Measurements from ENCODE around the gene LRRC2. TPM values are rescaled to one million over a fixed set of nuclear protein-coding genes. Genes with fewer than 3 reads are reported as not detected.
"Not testable (repeated sequence)": the region's sequence is repeated elsewhere in the genome, so short reads cannot be mapped to it uniquely, and the experiment has no call there.

The LRRC2 gene
- total RNA-seq, 6 experiments from 2014 or later: 0.19 to 0.56 (median 0.37) TPM

- no peak for DNase-seq
- Mint-ChIP-seq H3K27me3 (ENCODE audit: insufficient read depth) (peaks cover 3% of the 10 kb centered on the region; the same call in 1 of the 2 replicates), H3K4me3 (no peak overlapping the region), H3K27ac (no peak overlapping the region), H3K4me1 (ENCODE audit: low read depth) (peaks cover 48% of the 10 kb centered on the region), H3K36me3 (ENCODE audit: low read depth) (peaks cover 5% of the 10 kb centered on the region), H3K9me3 (peaks cover 6% of the 10 kb centered on the region)
- TF ChIP-seq CTCF (IDR thresholded peaks at IDR 0.05): no peak
These were observed 16.1 kb downstream of the LRRC2 start for GRCh38 chr3:46549989-46550388.

- no peak for TF ChIP-seq CTCF (IDR thresholded peaks at IDR 0.05)
- Mint-ChIP-seq H3K36me3 (ENCODE audit: low read depth) (peaks cover under 1% of the 10 kb centered on the region; the same call in 1 of the 2 replicates), H3K4me3 (no peak overlapping the region), H3K27me3 (ENCODE audit: insufficient read depth) (peaks cover 3% of the 10 kb centered on the region; the same call in 1 of the 2 replicates), H3K9me3 (peaks cover under 1% of the 10 kb centered on the region; the same call in 1 of the 2 replicates), H3K4me1 (ENCODE audit: low read depth) (peaks cover 51% of the 10 kb centered on the region), H3K27ac (no peak overlapping the region)
- no peak for DNase-seq
These were observed 16.6 kb downstream of the LRRC2 start for GRCh38 chr3:46549408-46549904.

- H3K9me3 Mint-ChIP-seq; DNase-seq; H3K27me3 Mint-ChIP-seq (ENCODE audit: insufficient read depth); H3K36me3 Mint-ChIP-seq (ENCODE audit: low read depth); H3K4me3 Mint-ChIP-seq; H3K27ac Mint-ChIP-seq: not testable (repeated sequence)
- peaks cover 60% of the 10 kb centered on the region for H3K4me1 Mint-ChIP-seq (ENCODE audit: low read depth)
These were observed 17.5 kb downstream of the LRRC2 start for GRCh38 chr3:46548611-46549010.

- DNase-seq: no peak
- Mint-ChIP-seq H3K27ac (no peak overlapping the region; the same call in 1 of the 2 replicates), H3K27me3 (ENCODE audit: insufficient read depth) (peaks cover 3% of the 10 kb centered on the region; the same call in 1 of the 2 replicates), H3K9me3 (no peaks in the 10 kb centered on the region), H3K4me1 (ENCODE audit: low read depth) (peaks cover 61% of the 10 kb centered on the region), H3K36me3 (ENCODE audit: low read depth) (no peaks in the 10 kb centered on the region), H3K4me3 (no peak overlapping the region)
- TF ChIP-seq CTCF (IDR thresholded peaks at IDR 0.05): no peak
These were observed 19.1 kb downstream of the LRRC2 start for GRCh38 chr3:46546896-46547440.

GRCh38 chr3:46545818-46546630, 20.1 kb downstream of the LRRC2 start:
- no peak for TF ChIP-seq CTCF (IDR thresholded peaks at IDR 0.05)
- Mint-ChIP-seq H3K4me1 (ENCODE audit: low read depth) (peaks cover 55% of the 10 kb centered on the region), H3K27ac (no peak overlapping the region), H3K36me3 (ENCODE audit: low read depth) (no peaks in the 10 kb centered on the region), H3K4me3 (no peak overlapping the region), H3K27me3 (ENCODE audit: insufficient read depth) (peaks cover 3% of the 10 kb centered on the region; the same call in 1 of the 2 replicates), H3K9me3 (no peaks in the 10 kb centered on the region)
- DNase-seq: no peak

All from HFFc6 (cell line).